GM19455 (cell line): ENCODE data around the gene CPED1.
"Not testable (repeated sequence)": the region's sequence is repeated elsewhere in the genome, so short reads cannot be mapped to it uniquely, and the experiment has no call there.

Source experiments
- ATAC-seq: cut with Tn5 transposase; IDR thresholded peaks from one replicate; pipeline ENCODE4 v1.9.1; 2021; ENCODE audit not compliant: unreplicated experiment

CPED1 gene

DNA sequence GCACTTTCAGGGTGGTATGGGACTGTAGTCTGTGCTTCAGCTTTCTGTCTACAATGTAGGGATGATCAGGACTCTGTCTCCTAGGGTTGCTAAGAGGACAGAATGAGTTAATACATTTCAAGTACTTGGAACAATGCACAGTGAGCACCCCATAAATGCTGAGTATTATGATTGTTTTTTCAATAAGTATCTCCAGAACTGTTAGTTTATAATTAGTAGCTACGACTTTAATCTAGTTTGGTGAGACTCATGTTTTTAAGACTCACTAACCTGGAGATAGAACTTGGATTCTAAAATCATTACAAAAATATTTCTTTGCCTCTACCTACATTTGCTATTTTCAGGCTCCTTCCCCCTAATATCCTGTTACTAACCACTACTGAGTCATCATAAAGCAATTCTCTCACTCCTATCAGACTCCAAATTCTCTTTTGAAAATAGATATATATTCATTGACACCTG is 95.3 kb downstream of the CPED1 start:
- no peak for ATAC-seq

GRCh38 chr7:121084256-121084655 is 95.7 kb downstream of the CPED1 start:
- no peak for ATAC-seq

DNA sequence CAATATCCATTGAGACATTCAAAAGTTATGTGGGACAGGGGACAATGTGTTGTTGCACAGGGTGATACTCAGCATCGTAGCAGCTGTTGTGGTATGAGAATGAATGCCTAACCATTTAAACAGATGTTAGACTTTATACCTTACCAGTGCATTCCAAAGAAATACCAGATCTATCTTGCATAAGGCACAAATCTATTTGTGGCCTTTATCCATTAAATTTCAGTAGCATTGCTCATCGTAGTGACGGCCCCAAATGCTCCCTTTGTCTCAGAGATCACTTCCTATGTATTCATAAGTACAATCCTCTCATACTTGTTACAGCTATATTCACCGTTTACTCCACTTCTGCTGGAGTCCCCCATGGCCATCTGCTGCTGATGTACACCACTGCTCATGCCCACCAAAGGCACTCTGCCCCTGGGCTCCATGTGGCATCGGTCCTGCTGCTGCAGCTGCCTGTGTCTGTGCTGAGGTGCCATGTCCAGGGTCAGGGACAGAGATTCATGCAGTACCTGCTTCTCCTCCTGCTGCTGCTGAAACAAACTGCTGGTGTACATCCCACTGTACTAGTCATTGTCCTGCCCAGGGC is 96.3 kb downstream of the CPED1 start:
- ATAC-seq: no peak

GRCh38 chr7:121085922-121086321 is 97.4 kb downstream of the CPED1 start:
- no peak for ATAC-seq

GRCh38 chr7:121088870-121089269 is 100.4 kb downstream of the CPED1 start:
- no peak for ATAC-seq

DNA sequence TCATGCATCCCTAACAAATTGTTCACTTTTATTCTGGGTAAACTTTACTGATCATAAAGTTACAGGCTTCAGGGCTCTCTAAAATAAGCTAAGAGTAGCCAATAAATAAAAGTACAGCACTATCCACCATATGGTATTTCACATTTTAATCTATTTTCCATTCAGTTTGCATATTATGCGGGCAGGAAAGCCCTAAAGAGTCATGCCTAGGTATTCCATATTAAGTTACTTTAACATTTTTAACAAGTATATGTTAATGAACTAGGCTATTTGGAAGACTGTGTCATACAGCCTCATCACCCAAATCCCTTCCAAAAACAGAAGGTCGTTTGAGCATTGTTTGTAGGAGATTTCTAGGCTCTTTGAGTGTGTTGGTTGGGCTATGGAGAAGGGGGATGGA is 106.3 kb downstream of the CPED1 start:
- ATAC-seq: no peak

GRCh38 chr7:121097577-121097976 is 109.1 kb downstream of the CPED1 start:
- no peak for ATAC-seq

DNA sequence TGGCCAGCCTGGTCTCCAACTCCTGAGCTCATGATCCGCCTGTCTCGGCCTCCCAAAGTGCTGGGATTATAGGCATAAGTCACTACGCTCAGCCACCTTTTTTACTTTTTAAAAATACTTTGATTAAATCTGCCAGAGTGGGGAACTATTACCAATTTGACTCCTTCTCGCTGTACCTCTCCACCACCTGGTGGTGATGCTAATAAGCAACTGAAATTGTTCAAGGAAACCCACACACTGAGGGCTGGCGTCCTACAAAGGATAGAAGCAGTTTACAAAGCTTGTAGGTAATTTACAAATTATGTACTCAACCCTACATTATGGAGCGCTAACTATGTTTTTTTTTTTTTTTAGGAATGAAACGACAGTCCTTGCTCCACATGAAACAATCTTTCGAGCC is 111.1 kb downstream of the CPED1 start:
- no peak for ATAC-seq

DNA sequence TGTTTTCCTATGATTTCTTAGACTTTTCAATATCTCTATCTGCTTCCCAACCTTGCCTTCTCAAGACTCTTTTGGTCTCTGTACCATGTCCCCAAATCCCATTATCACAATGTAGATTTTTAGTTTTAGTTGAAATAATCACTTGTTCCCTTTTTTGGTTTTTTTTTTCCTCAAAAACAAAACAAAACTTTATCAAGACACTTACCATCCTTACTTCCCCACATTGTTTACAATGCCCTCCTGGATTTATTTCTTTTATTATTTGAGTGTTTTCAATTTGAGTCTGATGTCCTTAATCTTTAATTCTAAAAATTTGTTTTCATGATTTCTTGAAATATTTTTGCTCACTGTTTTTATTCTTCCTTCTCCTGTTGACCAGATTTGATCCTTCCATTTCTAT is 112.6 kb downstream of the CPED1 start:
- no peak for ATAC-seq

- no peak for ATAC-seq
These were observed 113.1 kb downstream of the CPED1 start for GRCh38 chr7:121101621-121102020.

- no peak for ATAC-seq
These were observed 114.1 kb downstream of the CPED1 start for GRCh38 chr7:121102619-121103018.

- no peak for ATAC-seq
These were observed 114.6 kb downstream of the CPED1 start for GRCh38 chr7:121103086-121103485.

- ATAC-seq: no peak
These were observed 115.1 kb downstream of the CPED1 start for GRCh38 chr7:121103579-121103978.

DNA sequence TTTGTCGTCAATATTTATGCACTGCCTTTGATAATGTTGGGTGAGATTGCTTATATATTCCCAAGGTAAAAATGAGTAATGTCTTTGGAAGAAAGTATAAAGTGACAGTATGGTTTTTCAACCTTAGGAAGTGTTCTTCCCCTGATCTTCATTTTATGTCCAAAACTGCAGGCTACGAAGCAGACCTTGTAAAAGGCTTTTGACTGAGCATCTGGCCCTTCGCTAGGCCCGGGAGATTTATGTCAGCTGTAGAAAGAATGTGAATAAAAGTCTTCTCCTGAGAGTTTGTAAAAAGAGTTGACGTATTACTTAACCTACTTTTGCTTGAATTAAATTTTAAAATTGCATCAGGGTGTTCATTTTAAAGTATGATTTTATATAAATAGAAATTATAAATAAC is 116.8 kb downstream of the CPED1 start:
- ATAC-seq: no peak

DNA sequence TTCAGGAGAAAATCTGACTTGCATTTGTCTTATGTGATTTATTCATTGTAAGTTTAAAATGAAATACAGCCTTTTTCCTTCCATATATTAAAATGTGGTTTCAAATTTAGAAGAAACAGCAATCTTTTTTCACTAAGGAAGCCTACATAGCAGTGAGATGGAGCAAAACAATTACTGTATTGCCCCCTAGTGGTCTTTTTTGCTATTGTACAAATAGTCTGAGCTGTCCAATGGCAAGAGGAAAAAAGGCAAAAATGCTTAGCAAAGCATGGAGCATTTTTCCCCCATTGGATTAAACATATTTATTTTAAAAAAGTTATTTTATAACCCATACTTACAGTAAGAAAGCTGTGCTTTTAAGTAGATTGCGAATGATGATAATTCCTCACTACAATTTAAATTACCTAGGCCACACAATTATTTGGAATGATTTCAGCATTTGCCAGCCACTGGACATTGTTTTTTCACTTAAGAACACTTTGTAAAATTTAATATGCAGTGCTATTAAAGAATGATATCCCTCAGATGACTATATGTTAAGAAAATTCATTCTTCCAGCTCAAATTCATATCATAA is 119.5 kb downstream of the CPED1 start:
- peak; percentile 95 for ATAC-seq

DNA sequence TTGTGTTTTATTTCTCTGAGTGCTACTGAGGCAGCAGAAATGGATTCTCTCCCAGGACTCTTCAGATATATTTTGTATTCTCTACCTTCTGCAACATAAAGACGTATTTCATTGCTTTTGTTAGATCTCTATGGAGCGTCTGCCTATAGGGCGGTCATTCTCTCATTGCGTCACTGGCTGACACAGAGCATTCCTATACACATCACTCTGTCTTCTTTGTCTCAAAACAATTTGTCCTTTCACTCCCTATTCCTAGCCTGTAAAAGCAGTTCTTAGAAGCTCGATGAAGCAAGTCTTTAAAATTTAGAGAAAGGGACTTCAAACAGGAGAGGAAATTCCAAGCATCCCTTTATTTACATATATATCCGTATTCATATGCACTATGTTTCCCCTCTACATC is 120.6 kb downstream of the CPED1 start:
- ATAC-seq: no peak

- no peak for ATAC-seq
These were observed 124.8 kb downstream of the CPED1 start for GRCh38 chr7:121113288-121113687.

DNA sequence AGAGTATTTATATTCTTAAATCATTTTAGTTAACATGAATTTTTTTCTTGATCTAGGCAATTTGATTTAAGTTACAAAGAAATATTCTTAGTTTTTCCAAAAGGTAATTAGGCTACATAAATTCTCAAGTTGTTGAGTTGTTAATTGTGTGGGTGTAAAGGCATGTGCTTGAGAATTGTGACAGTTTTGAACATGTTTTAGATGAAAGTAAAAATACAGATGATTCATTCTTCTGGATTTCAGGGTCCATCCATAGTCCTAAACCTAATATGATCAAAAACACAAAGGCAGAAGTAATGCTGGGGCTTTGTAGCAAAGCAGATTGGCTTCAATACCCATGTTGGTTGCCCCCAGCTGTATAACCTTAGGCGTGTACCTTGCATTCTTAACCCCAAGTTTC is 127.9 kb downstream of the CPED1 start:
- ATAC-seq: no peak

DNA sequence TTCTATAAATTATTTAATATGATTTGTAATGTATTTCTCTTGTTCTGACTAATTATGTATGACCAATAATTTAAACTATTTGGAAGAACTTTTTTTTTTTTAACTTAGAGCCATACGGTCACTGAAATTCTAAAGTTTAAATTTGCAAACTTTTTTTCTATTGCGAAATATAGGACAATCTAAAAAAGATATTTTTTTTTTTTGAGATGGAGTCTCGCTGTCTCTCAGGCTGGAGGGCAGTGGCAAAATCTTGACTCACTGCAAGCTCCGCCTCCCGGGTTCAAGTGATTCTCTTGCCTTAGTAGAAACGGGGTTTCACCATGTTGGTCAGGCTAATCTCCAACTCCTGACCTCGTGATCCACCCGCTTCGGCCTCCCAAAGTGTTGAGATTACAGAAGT is 130.5 kb downstream of the CPED1 start:
- ATAC-seq: no peak

DNA sequence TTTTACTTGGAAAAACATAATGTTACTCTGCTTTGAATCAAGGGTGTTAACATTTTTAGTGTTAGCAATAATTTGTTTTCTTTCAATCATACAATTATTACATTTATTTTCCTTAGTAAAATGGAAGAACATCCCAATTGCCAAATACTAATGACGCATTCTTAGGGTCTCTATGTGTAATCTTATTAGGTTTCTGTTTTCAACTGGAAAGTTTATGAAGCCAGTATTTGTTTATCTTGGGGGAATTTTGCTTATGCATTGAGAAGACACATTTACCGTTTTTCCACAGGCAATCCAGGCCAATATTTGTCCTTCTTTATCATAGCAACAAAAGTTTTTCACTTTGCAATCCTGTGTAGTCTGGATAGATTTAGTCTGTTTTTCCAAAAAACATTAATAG is 134.5 kb downstream of the CPED1 start:
- no peak for ATAC-seq

DNA sequence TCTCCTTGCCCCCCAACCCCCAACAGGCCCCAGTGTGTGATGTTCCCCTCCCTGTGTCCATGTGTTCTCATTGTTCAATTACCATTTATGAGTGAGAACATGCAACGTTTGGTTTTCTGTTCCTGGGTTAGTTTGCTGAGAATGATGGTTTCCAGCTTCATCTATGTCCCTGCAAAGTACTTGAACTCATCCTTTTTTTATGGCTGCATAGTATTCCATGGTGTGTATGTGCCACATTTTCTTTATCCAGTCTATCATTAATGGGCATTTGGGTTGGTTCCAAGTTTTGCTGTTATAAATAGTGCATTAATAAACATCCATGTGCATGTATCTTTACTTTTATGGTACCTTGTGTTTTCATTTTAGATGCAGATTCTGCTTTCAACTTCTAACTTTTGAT is 136.9 kb downstream of the CPED1 start:
- not testable (repeated sequence) for ATAC-seq

DNA sequence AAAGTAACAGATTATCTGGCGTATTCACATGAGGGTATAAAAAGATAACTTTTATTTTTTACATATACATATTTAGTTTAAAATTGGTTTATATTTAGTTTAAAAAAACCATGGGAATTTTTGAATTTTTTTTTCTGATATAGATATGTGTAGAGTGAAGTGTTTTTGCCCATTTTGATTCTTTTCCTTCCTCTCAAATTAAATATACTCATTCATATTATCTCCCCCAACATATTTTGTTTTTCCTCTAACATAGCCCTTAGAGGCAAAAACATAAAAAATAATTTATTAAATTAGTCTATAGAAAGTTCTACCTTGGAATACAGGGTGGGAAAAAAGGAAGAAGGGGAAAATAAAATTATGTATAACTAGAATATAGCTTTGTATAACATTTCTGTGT is 137.7 kb downstream of the CPED1 start:
- no peak for ATAC-seq
